Panc1 (cell line): ENCODE data around the gene TRAK1. TPM values are rescaled to one million over a fixed set of nuclear protein-coding genes. Genes with fewer than 3 reads are reported as not detected.

Source experiments
- ATAC-seq: fragments of 200-7000 bp; cut with Tn5 transposase; 2 replicates; pipeline ENCODE4 v1.9.1; 2020; ENCODE audit warnings: mild to moderate bottlenecking, moderate library complexity
- BruUV-seq: library from RNA; stranded (reverse); fragments of 400-500 nt; replicated peaks from 2 replicates; lab custom pipeline; 2021; lab: Mats Ljungman, UMichigan
- CTCF ChIA-PET: fragments of 300-600 bp; sonication (Branson Sonifier 250); formaldehyde crosslinking; loops from one replicate; lab custom pipeline; 2022; ENCODE audit warnings: antibody characterized with exemption; lab: Charles Lee
- POLR2A ChIA-PET: fragments of 300-600 bp; sonication (Branson Sonifier 250); formaldehyde crosslinking; loops from one replicate; lab custom pipeline; 2022; ENCODE audit warnings: antibody characterized with exemption; lab: Charles Lee
- DNase-seq: peaks from one replicate; pipeline ENCODE4 v3.0.0-alpha.2; 2010; ENCODE audit warnings: low read depth, low spot score
- H3K27ac ChIP-seq: 2 replicates; pipeline ENCODE4 v1.5.1; 2011; ENCODE audit warnings: mild to moderate bottlenecking, low read length, inconsistent platforms
- H3K27me3 ChIP-seq: fragments of 200-500 bp; sonication (Bioruptor generic); 2 replicates; pipeline ENCODE4 v1.6.0; 2014; ENCODE audit warnings: low read length, inconsistent platforms; ENCODE audit not compliant: control insufficient read depth, insufficient read depth
- H3K36me3 ChIP-seq: fragments of 200-500 bp; sonication (Bioruptor generic); 2 replicates; pipeline ENCODE4 v1.5.1; 2014; ENCODE audit warnings: inconsistent platforms, mild to moderate bottlenecking, low read length, moderate library complexity; ENCODE audit not compliant: control insufficient read depth, insufficient read depth
- H3K4me1 ChIP-seq: 2 replicates; pipeline ENCODE4 v1.5.1; 2011; ENCODE audit warnings: inconsistent platforms, mild to moderate bottlenecking, low read length, moderate library complexity; ENCODE audit not compliant: control insufficient read depth, insufficient read depth
- H3K4me3 ChIP-seq, 2 experiments: 2 replicates each; pipeline ENCODE4 v1.5.1; 2011 to 2012; ENCODE audit warnings: low read depth in 2 of 2, low read length in 2 of 2, mild to moderate bottlenecking in 2 of 2, inconsistent platforms in 1 of 2, moderate library complexity in 1 of 2
- H3K9me3 ChIP-seq: fragments of 200-500 bp; sonication (Bioruptor generic); 2 replicates; pipeline ENCODE4 v1.5.1; 2014; ENCODE audit warnings: low read depth, mild to moderate bottlenecking, inconsistent platforms, low read length, moderate library complexity; ENCODE audit not compliant: control insufficient read depth, insufficient read depth
- POLR2AphosphoS5 ChIP-seq: IDR thresholded peaks from 2 replicates; pipeline ENCODE4 v1.6.1; 2012; ENCODE audit warnings: mild to moderate bottlenecking, low read depth, low read length, moderate library complexity
- SIN3A ChIP-seq: IDR thresholded peaks from 2 replicates; pipeline ENCODE4 v1.6.1; 2012; ENCODE audit warnings: low read depth, mild to moderate bottlenecking, low read length, moderate library complexity, borderline replicate concordance; ENCODE audit not compliant: insufficient read depth
- TCF7L2 ChIP-seq: IDR thresholded peaks from 2 replicates; pipeline ENCODE4 v1.6.1; 2011; ENCODE audit warnings: mild to moderate bottlenecking, low read depth, low read length, inconsistent platforms
- in situ Hi-C: cut with HindIII; loops from 2 replicates; pipeline ENCODE4 v1.10.0; 2016; ENCODE audit warnings: low sequenced_read_pairs, low pct_unique_long_range_greater_than_20kb
- intact Hi-C: fragments of 100-400 bp; cut with micrococcal nuclease; formaldehyde crosslinking; loops from one replicate; pipeline ENCODE4 v1.10.0; 2022; ENCODE audit not compliant: unreplicated experiment
- total RNA-seq: library from RNA; stranded (reverse); gene quantifications from one replicate; pipeline ENCODE4 v1.2.1, GENCODE V29; 2021; ENCODE audit not compliant: unreplicated experiment
- TF ChIP-seq, protein P1 (sequence below): fragments of 450-650 bp; IDR thresholded peaks from 2 replicates; pipeline ENCODE4 v1.5.1; 2017; ENCODE audit warnings: mild to moderate bottlenecking
- TF ChIP-seq, protein P2 (sequence below), 2 experiments: IDR thresholded peaks; 2 replicates each; pipeline ENCODE4 v1.6.1; 2011 to 2012; ENCODE audit warnings: low read depth in 2 of 2, control low read depth in 1 of 2, low read length in 1 of 2, mild to moderate bottlenecking in 1 of 2, moderate library complexity in 1 of 2; ENCODE audit not compliant: insufficient read depth in 1 of 2

Gene TRAK1
- total RNA-seq, 1 experiment from 2014 or later: 38.4 TPM

- BruUV-seq: no TSS peak
- POLR2A ChIA-PET: no interaction called here
- in situ Hi-C loops: no loop called here
- Histone ChIP-seq H3K4me1 (peaks cover 48% of the 10 kb centered on the region), H3K4me3 (peak overlapping the region in 1 of 2 experiments; percentile 4; a peak in 1 of 4 replicates), H3K36me3 (no peaks in the 10 kb centered on the region), H3K27me3 (no peaks in the 10 kb centered on the region), H3K27ac (peak overlapping the region; percentile 86), H3K9me3 (no peaks in the 10 kb centered on the region)
- CTCF ChIA-PET: no interaction called here
- intact Hi-C loops: no loop called here
- TF ChIP-seq, protein P1, sequence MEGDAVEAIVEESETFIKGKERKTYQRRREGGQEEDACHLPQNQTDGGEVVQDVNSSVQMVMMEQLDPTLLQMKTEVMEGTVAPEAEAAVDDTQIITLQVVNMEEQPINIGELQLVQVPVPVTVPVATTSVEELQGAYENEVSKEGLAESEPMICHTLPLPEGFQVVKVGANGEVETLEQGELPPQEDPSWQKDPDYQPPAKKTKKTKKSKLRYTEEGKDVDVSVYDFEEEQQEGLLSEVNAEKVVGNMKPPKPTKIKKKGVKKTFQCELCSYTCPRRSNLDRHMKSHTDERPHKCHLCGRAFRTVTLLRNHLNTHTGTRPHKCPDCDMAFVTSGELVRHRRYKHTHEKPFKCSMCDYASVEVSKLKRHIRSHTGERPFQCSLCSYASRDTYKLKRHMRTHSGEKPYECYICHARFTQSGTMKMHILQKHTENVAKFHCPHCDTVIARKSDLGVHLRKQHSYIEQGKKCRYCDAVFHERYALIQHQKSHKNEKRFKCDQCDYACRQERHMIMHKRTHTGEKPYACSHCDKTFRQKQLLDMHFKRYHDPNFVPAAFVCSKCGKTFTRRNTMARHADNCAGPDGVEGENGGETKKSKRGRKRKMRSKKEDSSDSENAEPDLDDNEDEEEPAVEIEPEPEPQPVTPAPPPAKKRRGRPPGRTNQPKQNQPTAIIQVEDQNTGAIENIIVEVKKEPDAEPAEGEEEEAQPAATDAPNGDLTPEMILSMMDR: no peak
- TF ChIP-seq TCF7L2 (peak; percentile 73), POLR2AphosphoS5 (no peak), SIN3A (no peak)
- TF ChIP-seq, protein P2, sequence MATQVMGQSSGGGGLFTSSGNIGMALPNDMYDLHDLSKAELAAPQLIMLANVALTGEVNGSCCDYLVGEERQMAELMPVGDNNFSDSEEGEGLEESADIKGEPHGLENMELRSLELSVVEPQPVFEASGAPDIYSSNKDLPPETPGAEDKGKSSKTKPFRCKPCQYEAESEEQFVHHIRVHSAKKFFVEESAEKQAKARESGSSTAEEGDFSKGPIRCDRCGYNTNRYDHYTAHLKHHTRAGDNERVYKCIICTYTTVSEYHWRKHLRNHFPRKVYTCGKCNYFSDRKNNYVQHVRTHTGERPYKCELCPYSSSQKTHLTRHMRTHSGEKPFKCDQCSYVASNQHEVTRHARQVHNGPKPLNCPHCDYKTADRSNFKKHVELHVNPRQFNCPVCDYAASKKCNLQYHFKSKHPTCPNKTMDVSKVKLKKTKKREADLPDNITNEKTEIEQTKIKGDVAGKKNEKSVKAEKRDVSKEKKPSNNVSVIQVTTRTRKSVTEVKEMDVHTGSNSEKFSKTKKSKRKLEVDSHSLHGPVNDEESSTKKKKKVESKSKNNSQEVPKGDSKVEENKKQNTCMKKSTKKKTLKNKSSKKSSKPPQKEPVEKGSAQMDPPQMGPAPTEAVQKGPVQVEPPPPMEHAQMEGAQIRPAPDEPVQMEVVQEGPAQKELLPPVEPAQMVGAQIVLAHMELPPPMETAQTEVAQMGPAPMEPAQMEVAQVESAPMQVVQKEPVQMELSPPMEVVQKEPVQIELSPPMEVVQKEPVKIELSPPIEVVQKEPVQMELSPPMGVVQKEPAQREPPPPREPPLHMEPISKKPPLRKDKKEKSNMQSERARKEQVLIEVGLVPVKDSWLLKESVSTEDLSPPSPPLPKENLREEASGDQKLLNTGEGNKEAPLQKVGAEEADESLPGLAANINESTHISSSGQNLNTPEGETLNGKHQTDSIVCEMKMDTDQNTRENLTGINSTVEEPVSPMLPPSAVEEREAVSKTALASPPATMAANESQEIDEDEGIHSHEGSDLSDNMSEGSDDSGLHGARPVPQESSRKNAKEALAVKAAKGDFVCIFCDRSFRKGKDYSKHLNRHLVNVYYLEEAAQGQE (IDR thresholded peaks at IDR 0.05; ENCODE audit: insufficient read depth in 1 of 2, low read depth in 2 of 2, low read length in 1 of 2): no peak
- DNase-seq (no peak), ATAC-seq (peak; percentile 87)
These were observed 10.7 kb upstream of the TRAK1 start for GRCh38 chr3:42080453-42080872.

DNA sequence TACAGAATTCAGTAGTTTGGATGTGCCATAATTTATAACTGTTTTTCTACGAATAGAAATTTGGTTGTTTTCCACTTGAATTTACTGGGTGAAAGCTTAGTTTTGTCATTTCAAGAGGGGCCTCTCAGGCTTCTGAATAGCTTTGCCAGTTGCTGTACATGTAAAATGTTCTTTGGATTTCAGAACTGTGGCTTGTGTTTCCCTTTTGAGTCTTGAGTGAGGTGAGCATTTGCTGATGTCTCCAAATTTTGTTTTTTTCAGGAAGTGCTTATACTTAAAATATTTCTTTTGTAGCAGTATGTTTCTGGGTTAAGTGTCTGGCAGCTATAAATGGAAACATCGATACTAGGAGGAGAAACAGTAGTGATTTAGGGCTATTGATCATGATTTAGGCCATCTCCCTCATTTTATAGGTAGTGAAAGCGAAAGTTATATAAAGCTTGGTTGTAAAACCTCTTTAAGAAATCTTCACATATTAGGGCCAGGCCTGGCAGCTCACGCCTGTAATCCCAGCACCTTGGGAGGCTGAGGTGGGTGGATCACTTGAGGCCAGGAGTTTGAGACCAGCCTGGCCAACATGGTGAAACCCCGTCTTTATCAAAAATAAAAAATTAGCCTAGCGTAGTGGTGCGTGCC, 9.2 kb upstream of the TRAK1 start:
- no peak for ATAC-seq
- intact Hi-C loops: no loop called here
- CTCF ChIA-PET: no interaction called here

DNA sequence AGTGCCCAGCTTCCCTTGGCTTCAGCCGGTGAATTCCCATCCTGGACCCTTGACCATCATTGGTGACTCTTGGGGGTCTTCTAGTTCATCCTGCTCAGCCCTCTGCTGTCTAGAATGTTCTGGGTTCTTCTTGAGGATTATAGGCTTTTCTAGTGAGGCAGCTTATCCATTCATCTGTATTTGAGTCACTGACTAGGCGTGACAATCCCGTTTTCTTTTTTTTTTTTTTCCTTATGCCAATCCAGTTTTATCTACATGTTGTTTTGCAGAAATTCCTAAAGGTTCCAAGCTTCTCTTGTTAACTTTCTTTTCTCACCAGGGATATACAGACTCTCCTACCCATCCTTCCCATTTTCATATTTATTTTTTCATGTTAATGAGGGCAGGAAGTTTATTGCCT, 6.6 kb upstream of the TRAK1 start:
- Histone ChIP-seq H3K9me3 (no peaks in the 10 kb centered on the region), H3K27me3 (no peaks in the 10 kb centered on the region), H3K27ac (no peak overlapping the region), H3K36me3 (peaks cover 2% of the 10 kb centered on the region; the same call in 1 of the 2 replicates), H3K4me1 (peaks cover 46% of the 10 kb centered on the region), H3K4me3 (no peak overlapping the region)
- DNase-seq: no peak
- in situ Hi-C loops (no loop called here), intact Hi-C loops (no loop called here)
- no peak for TF ChIP-seq SIN3A
- TF ChIP-seq, protein P1: no peak
- TF ChIP-seq, protein P2 (IDR thresholded peaks at IDR 0.05; ENCODE audit: insufficient read depth in 1 of 2, low read depth in 2 of 2, low read length in 1 of 2): no peak
- TF ChIP-seq POLR2AphosphoS5: no peak
- TF ChIP-seq TCF7L2: no peak
- ATAC-seq: no peak
- ChIA-PET POLR2A (no interaction called here), CTCF (no interaction called here)
- no TSS peak for BruUV-seq

More for the DNA sequence above, 9.2 kb upstream of the TRAK1 start:
- Histone ChIP-seq H3K4me3 (no peak overlapping the region), H3K9me3 (no peaks in the 10 kb centered on the region), H3K36me3 (no peaks in the 10 kb centered on the region), H3K4me1 (peaks cover 53% of the 10 kb centered on the region), H3K27me3 (no peaks in the 10 kb centered on the region), H3K27ac (peak overlapping the region; percentile 86)
- in situ Hi-C loops: no loop called here
- no peak for DNase-seq
- no peak for TF ChIP-seq TCF7L2
- no peak for TF ChIP-seq POLR2AphosphoS5
- TF ChIP-seq SIN3A: no peak
- POLR2A ChIA-PET: interaction anchor here (0.6 kb wide), 2 partner anchors 10 to 18 kb away, joined by 3 to 6 read pairs; no protein-coding TSS in a partner anchor
- BruUV-seq: no TSS peak
